ENCODE measurements around the gene CXCR6. TPM values are rescaled to one million over a fixed set of nuclear protein-coding genes. Genes with fewer than 3 reads are reported as not detected.
A peak's percentile ranks its signal among the peaks of the same experiment; 100 is the strongest.

CXCR6 gene
- total RNA-seq, 2 donors from 2014 or later: 0.96 to 1.2 TPM

DNA sequence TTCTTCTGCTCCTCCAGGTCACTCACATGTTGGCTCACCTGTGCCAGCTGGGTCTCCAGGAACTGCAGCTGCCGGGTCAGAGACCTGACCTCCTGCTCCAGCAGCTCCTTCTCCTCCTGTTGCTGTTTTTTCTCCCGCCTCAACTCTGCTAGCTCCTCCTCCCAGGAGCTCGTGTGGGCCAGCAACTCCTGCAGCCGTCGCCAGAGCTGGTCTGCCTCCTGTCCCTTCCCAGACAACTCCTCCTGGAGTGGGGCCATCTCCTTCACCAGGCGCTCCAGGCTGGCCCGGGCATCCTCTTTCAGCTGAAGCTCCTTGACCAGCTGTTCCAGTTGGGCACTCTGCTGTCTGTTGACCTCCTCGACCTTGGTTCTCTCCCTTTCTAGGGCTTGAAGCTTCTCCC lies 24.5 kb downstream of the CXCR6 start:
- intact Hi-C loops (cut with DNase I): no loop called here
- 65% methylated on average over 8 of the region's 8 CpGs for WGBS
- Histone ChIP-seq H3K4me3 (no peak overlapping the region), H3K4me1 (replicated peaks) (peaks cover 7% of the 10 kb centered on the region), H3K9me3 (no peaks in the 10 kb centered on the region), H3K27me3 (replicated peaks; ENCODE audit: insufficient read depth) (no peaks in the 10 kb centered on the region), H3K27ac (peak overlapping the region in 1 of 2 donors; percentile 10), H3K36me3 (peaks cover 0 to 26% of the 10 kb centered on the region in 2 donors)
- no peak for DNase-seq (ENCODE audit: low spot score)
- TF ChIP-seq POLR2A (IDR thresholded peaks at IDR 0.05): no peak
- TF ChIP-seq, protein P1, sequence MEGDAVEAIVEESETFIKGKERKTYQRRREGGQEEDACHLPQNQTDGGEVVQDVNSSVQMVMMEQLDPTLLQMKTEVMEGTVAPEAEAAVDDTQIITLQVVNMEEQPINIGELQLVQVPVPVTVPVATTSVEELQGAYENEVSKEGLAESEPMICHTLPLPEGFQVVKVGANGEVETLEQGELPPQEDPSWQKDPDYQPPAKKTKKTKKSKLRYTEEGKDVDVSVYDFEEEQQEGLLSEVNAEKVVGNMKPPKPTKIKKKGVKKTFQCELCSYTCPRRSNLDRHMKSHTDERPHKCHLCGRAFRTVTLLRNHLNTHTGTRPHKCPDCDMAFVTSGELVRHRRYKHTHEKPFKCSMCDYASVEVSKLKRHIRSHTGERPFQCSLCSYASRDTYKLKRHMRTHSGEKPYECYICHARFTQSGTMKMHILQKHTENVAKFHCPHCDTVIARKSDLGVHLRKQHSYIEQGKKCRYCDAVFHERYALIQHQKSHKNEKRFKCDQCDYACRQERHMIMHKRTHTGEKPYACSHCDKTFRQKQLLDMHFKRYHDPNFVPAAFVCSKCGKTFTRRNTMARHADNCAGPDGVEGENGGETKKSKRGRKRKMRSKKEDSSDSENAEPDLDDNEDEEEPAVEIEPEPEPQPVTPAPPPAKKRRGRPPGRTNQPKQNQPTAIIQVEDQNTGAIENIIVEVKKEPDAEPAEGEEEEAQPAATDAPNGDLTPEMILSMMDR (IDR thresholded peaks at IDR 0.05): no peak
- TF ChIP-seq POLR2AphosphoS5 (IDR thresholded peaks at IDR 0.05): no peak

DNA sequence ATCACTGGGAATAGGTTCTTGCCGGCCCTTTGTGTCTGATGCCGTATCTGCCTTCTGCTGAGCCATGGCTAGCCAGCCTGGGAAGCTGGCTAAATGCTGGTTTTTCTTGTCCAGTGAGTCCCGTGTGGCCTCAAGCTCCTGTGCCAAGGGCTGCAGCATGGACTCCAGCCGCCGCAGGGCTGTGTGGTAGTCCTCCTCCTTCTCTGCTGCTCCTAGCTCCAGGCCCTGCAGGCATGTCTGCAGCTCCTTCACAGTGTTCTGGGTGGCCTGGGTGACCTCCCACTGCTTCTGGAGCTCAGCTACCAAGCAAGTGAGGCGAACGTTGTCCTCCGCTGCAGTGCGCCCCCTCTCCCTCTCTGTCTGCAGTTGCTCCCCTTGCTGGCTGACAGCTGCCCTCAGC lies 24.9 kb downstream of the CXCR6 start:
- peaks cover 7% of the 10 kb centered on the region for H3K4me1 ChIP-seq (replicated peaks)
- TF ChIP-seq POLR2A (IDR thresholded peaks at IDR 0.05) (no peak), POLR2AphosphoS5 (IDR thresholded peaks at IDR 0.05) (peak; percentile 22)
- no peaks in the 10 kb centered on the region for H3K9me3 ChIP-seq
- no peak overlapping the region for H3K4me3 ChIP-seq
- peaks cover 0 to 26% of the 10 kb centered on the region in 2 donors for H3K36me3 ChIP-seq
- peak overlapping the region in 1 of 2 donors; percentile 10 for H3K27ac ChIP-seq
- no peak for DNase-seq (ENCODE audit: low spot score)
- intact Hi-C loops (cut with DNase I): no loop called here
- no peaks in the 10 kb centered on the region for H3K27me3 ChIP-seq (replicated peaks; ENCODE audit: insufficient read depth)
- 82% methylated on average over 9 of the region's 9 CpGs for WGBS

DNA sequence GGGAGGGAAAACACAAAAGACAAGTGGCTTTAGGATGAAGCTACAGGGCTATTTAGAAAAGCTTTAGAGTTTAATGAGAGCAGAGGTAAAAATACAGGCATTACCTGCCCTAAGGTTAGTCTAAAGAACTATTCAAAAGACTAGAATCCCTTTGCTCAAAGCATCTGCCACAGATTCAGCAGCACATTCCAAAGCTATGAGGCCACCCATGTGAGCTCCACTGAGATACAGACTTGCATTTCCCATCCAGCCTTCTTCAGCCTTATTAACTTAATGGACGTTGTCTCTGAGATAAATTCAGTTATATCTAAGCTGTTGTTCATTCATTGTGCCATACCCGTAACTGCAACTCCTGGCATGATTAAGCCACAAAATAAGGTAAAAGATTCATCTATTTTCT lies 25.4 kb downstream of the CXCR6 start:
- peaks cover 7% of the 10 kb centered on the region for H3K4me1 ChIP-seq (replicated peaks)
- H3K4me3 ChIP-seq: no peak overlapping the region
- WGBS: 64% methylated on average over 2 of the region's 2 CpGs
- no peak overlapping the region for H3K27ac ChIP-seq
- no peak for DNase-seq (ENCODE audit: low spot score)
- intact Hi-C loops (cut with DNase I): no loop called here
- no peak for TF ChIP-seq POLR2AphosphoS5 (IDR thresholded peaks at IDR 0.05)
- TF ChIP-seq, protein P1 (IDR thresholded peaks at IDR 0.05): no peak
- no peak for TF ChIP-seq POLR2A (IDR thresholded peaks at IDR 0.05)
- H3K27me3 ChIP-seq (replicated peaks; ENCODE audit: insufficient read depth): no peaks in the 10 kb centered on the region
- H3K9me3 ChIP-seq: no peaks in the 10 kb centered on the region
- H3K36me3 ChIP-seq: peaks cover 0 to 26% of the 10 kb centered on the region in 2 donors

DNA sequence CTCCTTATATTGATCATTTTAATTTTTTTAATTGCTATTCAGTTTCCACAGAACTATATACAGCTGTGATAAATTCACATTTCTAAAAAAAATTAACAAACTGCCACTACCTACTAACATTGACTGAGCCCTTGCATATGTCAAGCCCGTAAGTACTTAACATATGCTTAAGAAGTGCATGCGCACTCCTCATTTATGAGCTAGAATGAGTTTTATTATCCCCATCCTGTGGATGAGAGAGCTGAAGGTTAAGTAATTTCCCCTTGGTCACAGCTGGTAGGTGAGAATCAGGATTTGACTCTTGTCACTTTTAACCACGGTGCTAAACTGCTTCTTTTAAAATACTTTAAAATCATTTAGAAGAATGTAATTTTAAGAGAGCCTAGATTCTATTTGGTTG lies 25.9 kb downstream of the CXCR6 start:
- DNase-seq (ENCODE audit: low spot score): no peak
- Histone ChIP-seq H3K9me3 (no peaks in the 10 kb centered on the region), H3K4me3 (no peak overlapping the region), H3K27me3 (replicated peaks; ENCODE audit: insufficient read depth) (no peaks in the 10 kb centered on the region), H3K4me1 (replicated peaks) (peaks cover 7% of the 10 kb centered on the region), H3K27ac (no peak overlapping the region), H3K36me3 (peaks cover 0 to 24% of the 10 kb centered on the region in 2 donors)
- intact Hi-C loops (cut with DNase I): no loop called here
- TF ChIP-seq POLR2A (IDR thresholded peaks at IDR 0.05): no peak
- TF ChIP-seq, protein P1 (IDR thresholded peaks at IDR 0.05): no peak
- TF ChIP-seq POLR2AphosphoS5 (IDR thresholded peaks at IDR 0.05): no peak
- 96% methylated on average over 3 of the region's 3 CpGs for WGBS

DNA sequence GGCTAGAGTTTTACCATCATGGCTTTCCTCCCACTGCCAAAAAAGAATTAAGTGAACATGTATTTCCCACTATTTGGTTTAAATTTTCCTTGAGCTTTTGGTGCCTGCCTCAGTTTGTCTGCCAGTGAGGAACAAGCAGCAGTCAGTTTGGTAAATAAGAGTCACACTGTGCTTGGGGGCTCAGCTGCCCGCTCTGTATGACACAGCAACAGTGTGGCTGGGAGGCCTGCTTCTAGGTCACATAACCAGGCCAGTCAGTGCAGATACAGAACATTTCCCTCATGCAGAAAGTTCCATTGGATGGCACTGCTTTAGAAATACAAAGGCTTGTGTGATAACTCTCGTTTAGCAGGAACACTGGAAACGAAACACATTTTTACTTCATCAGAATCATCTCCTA lies 26.7 kb downstream of the CXCR6 start:
- intact Hi-C loops (cut with DNase I): no loop called here
- Histone ChIP-seq H3K27me3 (replicated peaks; ENCODE audit: insufficient read depth) (no peaks in the 10 kb centered on the region), H3K9me3 (no peaks in the 10 kb centered on the region), H3K27ac (no peak overlapping the region), H3K36me3 (peaks cover 0 to 20% of the 10 kb centered on the region in 2 donors), H3K4me1 (replicated peaks) (peaks cover 7% of the 10 kb centered on the region), H3K4me3 (no peak overlapping the region)
- no peak for TF ChIP-seq POLR2AphosphoS5 (IDR thresholded peaks at IDR 0.05)
- TF ChIP-seq POLR2A (IDR thresholded peaks at IDR 0.05): no peak
- TF ChIP-seq, protein P1 (IDR thresholded peaks at IDR 0.05): no peak
- no peak for DNase-seq (ENCODE audit: low spot score)
- 99% methylated on average over 3 of the region's 3 CpGs for WGBS
